ENCODE results near the gene LARP1.

GRCh38 chr5:154757814-154758406 is 2.7 kb downstream of the LARP1 start:
- TF ChIP-seq CTCF (conservative IDR thresholded peaks at IDR 0.05) (no peak), EZH2 (IDR thresholded peaks at IDR 0.05; ENCODE audit: low read depth) (no peak)
